EL (cell line): ENCODE data around the gene NYNRIN.
A peak's percentile ranks its signal among the peaks of the same experiment; 100 is the strongest.
"Not testable (repeated sequence)": the region's sequence is repeated elsewhere in the genome, so short reads cannot be mapped to it uniquely, and the experiment has no call there.

ENCODE experiments used
- DNase-seq: peaks from one replicate; pipeline ENCODE4 v3.0.0-alpha.2; 2016

NYNRIN gene

DNA sequence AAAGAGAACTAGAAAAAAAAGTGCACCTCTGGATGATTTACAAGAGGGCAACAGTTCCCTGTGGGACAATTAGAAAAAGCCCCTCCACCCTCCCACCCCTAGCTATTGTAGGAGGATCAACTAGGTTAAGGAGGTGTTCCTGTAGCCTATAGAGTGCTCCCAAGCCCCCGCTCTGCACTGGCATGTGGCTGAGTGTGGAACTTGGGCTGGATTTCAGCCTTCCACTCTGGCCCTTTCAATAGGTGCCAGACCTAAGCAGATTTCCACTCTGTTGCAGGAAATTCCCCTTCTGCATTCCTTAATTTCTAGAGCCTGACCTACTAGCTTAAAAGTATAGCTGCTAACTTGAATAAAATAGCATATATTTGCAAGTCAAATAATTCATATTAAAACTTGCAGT, 28.1 kb upstream of the NYNRIN start:
- DNase-seq: no peak

DNA sequence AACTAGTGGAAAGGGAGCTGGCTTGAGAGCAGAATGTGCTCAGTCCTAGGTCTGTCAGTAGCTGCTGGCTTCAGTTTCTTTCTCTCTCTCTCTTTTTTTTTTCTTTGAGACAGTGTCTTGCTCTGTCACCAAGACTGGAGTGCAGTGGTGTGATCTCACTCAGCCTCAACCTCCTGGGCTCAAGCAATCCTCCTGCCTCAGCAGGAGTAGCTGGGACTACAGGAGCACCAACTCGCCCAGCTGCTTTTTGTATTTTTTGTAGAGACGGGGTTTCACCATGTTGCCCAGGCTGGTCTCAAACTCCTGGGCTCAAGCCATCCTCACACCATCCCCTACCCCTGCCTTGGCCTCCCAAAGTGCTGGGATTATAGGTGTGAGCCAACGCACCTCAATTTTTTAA, 27.2 kb upstream of the NYNRIN start:
- DNase-seq: not testable (repeated sequence)

DNA sequence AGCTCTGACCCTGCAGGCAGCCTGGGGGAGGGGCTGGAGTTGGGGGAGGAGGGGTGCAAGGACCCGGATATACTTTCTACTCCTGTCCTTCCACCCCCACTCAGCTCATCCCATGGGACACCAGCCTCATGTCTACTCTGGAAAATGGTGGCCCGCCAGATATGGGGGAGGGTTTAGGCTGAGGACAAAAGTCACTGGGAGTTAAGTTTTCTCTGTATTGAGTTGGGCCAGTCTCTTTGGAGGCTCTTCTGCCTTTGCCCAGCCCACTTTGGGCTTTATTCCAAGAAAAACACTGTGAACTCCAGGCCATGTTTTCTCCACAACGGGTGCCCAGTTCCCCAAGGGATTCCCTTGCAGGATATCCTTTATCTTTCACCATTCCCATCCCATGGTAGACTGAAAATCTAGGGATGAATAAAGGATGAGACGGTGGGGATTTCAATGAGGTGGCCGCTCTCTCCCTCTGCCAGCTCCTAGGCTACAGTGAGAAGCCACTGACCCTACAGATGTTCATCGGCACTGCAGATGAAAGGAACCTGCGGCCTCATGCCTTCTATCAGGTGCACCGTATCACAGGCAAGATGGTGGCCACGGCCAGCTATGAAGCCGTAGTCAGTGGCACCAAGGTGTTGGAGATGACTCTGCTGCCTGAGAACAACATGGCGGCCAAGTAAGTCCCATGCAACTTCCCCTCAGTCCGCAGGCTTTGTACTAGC, 25.9 kb upstream of the NYNRIN start:
- peak; percentile 44 for DNase-seq

DNA sequence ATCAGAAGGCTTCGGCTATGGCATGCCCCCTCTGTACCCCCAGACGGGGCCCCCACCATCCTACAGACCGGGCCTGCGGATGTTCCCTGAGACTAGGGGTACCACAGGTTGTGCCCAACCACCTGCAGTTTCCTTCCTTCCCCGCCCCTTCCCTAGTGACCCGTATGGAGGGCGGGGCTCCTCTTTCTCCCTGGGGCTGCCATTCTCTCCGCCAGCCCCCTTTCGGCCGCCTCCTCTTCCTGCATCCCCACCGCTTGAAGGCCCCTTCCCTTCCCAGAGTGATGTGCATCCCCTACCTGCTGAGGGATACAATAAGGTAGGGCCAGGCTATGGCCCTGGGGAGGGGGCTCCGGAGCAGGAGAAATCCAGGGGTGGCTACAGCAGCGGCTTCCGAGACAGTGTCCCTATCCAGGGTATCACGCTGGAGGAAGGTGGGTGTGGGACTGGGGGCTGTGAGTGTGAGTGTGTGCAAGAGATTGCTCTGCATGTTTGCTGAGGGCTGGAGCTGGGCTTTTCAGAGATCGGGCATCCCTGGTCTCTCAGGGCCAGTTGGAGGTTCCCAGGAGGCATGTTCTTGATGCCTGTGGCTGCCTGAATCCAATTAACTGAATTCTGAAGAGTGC, 22.2 kb upstream of the NYNRIN start:
- no peak for DNase-seq

DNA sequence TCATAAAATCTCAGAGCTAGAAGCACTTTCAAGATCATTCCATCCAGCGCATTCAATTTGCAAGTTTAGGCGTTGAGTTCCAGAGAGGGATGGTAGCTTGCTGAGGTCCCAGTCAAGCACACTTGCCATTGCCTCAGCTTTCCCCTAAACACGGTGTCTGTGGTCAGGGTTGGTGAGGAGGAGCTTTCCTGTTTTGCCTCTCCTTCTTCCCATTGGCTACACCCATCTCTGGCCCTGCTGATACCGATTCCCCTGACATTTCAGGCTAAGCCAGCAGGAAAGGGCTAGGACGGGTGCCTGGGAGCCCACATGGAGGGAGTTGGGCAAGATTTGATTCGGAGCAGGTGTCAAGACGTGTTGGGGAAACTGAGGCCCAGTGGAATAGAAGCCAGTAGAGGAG, 21.7 kb upstream of the NYNRIN start:
- DNase-seq: no peak

DNA sequence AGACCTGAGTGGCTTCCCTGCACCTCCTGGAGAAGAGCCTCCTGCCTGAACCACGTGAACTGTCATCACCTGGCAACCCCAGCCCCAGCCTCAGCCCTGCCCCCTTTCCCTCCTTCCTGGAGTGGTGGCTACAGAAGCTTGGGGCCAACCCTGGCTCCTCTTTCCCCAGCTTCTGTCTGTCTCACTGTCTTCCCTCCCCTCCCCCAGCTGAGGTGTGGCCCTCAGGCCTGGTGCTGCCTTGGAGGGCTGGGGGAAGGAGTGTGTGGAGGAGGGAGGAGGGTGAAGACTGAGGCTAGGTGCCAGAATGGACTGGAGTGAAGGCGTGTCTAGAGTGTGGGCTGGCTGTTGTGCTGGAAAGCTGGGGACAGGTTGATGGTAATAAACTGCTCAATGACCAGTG, 21.1 kb upstream of the NYNRIN start:
- no peak for DNase-seq

DNA sequence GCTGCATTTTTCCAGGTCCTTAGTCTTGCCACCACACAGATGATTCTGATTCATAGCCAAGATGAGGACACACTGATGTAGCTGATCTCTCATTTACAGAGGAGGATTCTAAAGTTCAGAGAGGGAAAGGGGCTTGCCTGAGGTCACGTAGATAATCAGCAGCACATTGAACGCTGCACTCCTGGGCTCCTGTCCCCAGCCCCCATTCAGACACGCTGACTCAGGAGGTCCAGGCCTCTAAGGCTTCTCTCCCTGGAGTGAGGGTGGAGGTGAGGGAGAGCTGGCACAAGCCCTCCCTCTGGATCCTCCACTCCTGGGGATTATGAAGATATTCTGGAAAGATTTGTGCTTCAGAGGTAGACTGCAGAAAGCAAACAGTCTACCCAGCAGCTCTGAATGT, 20.5 kb upstream of the NYNRIN start:
- DNase-seq: no peak

DNA sequence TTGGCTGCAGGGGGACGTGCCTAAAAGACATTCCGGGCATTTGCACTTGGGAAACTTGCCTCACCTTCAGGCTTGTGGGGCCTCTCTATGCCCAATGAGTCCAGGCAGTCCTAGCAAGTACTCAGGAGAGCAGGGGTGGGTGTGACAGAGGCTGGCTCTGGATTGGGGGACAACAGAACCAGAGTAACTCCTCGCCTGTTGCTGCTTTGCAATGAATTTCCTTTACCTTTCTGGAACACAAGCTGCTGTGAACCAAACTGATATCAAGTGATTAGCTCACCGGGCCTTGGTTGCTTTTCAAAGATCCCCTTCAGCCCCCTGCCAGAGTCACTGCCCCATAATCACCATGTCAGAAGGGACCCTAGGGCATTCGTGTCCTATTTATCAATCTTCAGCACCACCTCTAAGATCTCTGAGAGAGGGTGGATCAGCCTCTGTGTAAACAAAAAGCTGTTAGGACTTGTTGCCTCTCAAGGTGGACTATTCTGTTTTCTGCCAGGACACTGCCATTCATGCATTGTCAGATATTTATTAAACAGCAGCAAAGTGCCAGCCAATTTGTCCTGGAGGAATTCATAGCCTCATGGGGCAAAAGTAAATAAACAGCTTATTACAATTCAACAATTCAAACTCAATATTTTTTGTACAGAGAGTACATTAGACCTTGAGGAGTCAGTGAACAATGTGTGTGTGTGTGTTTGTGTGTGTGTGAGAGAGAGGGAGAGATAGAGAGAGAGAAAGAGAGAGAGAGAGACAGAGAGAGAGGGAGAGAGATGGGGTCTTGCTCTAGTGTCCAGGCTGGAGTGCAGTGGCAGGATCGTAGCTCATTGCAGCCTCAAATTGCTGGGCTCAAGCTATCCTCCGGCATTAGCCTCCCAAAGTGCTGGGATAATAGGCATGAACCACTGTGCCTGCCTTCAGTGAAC, 19.6 kb upstream of the NYNRIN start:
- DNase-seq: no peak

DNA sequence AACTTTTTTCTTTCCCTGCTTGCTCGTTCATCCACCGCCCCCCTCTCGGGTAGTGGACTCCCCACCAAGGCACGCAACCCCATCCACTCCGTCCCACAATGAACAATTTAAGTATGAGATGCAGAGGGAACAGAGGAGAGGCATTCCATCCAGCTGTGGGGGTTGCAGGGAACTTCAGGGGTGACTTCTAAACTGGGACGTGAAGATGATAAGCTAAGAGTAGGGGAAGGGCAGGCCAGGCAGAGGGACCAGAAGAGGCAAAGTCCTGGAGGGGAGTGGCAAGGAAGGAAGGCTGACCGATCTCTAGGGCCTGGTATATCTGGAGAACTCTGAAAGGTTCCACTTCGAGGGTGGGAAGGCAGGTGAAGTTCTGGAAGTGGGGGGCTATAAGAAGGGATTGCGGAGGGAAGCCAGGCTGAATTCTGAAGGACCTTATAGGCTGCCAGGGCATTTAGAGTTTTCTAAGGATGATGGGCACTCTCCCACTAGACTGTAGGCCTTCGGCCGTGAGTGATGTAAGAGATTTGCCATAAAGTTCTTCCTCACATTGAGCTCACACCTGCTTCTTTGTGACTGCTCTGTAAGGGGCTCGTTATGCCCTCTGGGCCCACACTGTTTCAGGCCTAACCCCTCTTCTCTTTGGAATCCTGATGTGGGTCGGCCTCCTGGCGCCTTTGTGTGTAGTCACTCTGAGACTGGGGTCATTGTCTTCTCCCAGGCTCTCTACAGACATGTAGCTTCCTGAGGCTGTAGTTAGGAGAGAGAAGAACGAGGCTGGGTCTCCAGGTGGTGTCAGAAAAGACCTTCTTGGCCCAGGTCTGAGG, 18.7 kb upstream of the NYNRIN start:
- no peak for DNase-seq

DNA sequence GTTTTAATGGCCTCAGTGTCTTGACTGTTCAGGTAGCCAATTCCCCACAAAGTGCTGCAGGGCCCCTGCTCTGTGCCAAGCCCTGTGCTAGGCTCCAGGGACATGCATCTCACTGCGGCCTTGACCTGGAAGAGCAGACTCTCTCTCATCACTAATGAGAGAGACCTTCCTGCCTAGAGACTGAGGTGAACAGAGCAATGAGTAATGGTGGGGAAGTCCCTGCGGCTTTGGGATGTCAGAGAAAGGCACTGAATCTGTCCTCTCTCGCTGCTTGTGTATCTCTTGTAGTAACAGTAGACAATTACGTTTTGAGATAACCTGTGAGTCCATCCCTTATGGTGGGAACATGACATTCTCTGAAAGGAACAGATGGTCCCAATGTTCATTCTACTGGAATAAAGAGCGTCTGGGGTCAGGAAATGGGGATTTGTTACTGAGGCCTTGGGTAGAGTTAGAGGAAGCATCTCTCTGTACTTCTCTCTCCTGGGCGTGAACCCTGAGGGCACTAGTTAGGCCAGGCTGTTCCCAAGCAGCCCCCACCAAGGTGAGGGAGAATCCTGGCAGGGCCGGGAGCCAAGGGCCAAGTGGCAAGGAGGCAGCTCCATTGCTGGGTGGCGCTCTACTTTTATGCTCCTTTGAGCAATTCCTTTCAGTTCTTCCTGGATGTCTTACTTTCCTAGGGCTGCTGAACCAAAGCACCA, 17.3 kb upstream of the NYNRIN start:
- DNase-seq: no peak

DNA sequence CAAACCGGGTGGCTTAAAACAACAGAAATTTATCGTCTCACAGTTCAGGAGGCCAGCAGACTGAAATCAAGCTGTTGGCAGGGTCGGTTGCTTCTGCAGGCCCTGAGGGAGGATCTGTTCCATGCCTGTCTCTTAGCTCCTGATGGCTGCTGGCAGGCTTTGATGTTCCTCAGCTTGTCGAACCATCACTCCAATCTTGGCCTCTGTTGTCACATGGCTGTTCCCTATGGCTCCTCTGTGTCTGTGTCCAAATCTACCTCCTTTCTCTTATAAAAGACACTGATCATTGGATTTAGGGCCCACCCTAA, 16.8 kb upstream of the NYNRIN start:
- DNase-seq: no peak

DNA sequence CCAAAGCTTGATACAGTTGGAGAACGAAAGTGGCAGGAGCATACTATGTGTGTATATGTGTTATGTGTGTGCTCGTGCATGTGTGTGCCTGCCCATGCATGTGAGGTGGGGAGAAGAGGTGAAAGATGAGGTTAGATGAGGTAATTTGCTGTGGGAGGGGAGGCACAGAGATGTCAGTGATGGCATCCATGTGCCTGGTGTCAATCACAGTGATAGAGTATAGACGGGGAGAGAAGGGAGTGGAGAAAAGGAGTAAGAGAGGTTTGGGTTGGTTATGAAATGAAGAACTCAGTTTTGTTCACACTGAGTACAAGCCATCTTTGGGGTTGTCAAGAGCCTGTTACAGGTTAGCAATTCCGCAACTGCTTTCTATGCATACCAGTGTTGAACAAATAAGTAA, 14.6 kb upstream of the NYNRIN start:
- DNase-seq: no peak

DNA sequence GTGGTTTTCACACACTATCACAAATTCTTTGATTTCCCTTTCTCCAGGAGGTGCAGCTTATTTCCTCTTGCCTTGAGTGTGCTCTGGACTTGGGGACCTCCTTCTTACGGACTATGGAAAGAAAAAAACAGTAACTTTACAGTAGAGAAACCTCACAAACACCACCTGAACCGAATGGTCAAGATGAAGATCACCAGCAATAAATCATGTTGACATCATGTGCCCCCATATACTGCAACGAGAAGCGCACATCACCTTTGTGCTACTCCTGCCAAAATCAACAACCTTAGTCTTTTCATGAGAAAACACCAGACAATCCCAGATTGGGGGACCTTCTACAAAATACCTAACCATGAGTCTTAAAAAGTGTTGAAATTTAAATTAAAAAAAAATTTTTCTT, 13.3 kb upstream of the NYNRIN start:
- DNase-seq: no peak

DNA sequence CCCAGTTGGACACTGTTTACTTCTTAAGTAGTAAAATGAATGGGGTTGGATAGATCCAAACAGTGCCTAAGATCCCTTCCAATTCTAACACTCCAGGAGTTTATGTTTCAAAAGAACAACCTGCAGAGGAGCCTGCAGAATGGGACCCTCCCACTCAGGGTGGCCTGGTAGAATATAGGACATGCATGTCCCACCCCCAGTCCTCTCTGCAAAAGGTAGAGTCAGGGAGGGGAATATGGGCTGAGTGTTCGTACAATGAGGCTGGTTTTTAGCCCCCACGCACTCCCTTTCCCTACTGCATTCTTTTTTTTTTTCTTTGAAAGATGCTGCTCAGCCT, 11.8 kb upstream of the NYNRIN start:
- no peak for DNase-seq

DNA sequence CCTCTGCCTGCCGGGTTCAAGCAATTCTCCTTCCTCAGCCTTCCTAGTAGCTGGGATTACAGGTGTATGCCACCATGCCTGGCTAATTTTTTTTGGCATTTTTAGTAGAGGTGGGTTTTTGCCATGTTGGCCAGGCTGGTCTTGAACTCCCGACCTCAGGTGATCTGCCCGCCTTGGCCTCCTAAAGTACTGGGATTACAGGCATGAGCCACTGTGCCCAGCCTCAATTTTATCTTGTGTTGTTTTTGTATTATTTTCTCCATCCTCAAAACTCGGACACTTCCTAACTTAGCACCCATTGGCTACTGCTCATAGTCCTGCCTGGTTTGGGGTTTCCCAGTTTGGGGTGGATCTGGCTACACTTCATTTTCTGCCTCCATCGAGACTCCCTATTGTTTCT, 11.2 kb upstream of the NYNRIN start:
- DNase-seq: not testable (repeated sequence)

DNA sequence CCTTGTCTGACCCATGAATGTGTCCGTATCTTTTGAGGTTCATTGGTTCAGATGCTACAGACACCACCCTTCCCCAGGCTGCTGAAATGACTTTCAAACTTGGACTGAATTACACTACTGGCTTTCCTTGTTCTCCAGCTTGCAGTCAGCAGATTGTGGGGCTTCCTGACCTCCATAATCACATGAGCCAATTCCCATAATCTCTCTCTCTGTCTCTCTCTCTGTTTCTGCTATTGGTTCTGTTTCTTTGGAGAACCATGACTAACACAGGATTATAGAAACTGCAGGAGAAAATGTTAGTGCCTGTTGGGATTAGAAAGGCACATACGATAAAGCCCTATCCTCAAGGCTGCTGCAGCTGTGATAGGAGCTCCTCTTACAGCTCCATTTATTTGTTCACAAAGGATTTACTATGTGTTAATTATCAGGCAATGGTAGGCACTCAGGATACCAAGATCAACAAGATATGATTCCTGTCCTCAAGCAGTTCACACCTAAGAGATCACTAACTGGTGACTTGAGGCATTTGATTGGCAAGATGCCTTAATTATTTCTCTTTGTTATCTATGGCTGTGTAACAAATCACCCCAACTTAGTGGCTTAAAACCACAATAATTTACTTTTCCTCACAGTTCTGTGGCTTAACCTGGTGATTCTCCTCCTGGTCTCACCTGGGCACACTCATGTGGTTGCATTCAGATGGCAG, 10.2 kb upstream of the NYNRIN start:
- no peak for DNase-seq

DNA sequence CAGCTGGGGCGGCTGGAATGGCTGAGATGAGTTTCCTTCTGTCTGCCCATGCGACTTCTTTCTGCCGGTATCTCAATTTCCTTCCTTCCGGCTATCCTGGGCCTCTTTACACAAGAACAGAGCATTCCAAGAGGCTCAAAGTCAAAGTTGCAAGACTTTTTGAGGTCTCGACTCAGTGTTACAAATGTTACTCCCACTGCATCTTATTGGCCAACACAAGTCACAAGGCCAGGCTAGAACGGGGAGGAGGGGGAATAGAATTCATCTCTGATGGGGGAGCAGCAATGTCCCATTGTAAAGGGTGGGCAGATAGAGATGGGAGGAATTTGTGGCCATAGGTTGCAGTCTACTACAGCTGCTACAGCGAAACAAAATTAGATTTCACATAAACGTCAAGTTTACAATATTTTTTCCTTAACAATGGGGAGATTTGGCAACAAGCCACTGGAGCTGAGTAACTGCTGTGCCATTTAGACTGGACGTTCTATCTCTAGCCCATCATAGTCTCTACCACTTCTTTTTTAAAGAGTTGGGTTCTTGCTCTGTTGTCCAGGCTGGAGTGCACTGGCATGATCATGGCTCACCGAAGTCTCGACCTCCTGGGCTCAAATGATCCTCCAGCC, 9.5 kb upstream of the NYNRIN start:
- DNase-seq: peak; percentile 31

DNA sequence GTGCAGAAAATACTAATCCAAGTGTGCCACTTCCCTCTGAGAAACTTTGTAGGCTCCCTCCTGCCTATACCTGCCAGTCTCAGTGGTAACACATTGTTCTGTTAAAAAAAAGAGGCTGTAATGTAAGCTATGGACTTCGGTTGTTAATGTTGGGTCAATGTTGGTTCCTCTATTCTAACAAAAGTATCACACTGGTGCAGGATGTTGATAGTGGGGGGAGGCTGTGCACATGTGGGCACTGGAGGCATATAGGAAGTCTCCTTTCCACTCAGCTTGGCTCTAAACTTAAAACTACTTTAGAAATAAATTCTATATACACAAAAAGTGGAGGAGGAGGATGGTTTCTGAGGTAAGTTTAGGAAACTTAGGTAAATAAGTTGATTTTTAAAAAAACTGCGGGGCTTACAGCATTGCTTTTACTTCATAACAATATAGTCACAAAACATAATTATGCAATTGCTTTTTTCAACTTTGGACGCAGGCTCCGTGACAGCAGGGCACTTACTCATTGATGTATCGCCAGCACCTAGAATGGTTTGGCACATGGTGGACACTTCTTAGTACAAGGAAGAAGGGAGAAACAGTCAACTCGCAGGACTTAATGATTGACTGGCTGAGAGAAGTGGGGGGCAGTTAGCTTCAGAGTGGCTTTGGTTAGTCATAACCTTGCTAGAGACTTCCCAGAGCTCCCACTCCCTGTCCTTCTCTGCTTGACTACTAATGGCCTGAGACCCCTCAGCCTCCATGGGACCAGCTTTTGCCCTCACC, 7.9 kb upstream of the NYNRIN start:
- DNase-seq: no peak

DNA sequence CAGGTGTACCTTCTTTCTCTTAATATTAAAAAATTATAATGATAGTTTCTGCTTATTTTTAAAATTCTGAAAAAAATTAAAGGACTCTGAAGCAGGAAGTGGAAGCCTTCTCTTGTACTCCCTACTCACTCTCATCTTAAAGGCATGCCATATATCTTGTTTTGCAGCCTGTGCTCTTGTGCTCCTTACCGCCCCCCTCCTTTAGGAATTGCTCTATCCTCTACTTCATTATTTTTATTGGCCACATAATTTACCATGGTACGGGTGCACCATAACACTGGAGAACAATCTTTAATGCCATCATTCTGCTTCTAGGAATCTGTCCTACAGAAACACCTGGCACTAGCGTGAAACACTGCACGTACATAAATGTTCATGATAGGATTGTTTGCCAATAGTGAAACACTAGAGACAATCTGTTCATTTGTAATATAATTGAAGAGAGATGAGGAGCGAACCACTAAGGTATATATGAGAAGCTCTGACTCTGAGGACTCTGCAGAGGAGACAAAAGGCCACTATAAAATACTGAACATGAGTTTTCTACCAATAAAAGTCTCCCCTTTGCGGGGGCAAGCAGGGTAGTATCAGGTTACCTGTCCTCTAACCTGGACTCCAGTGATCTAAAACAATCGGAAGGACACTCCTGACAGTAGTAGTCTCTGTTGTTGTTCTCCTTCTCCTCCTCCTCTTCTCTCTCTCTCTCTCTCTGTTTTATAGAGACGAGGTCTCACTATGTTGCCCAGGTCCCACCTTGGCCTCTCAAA, 6.3 kb upstream of the NYNRIN start:
- DNase-seq: peak; percentile 69

DNA sequence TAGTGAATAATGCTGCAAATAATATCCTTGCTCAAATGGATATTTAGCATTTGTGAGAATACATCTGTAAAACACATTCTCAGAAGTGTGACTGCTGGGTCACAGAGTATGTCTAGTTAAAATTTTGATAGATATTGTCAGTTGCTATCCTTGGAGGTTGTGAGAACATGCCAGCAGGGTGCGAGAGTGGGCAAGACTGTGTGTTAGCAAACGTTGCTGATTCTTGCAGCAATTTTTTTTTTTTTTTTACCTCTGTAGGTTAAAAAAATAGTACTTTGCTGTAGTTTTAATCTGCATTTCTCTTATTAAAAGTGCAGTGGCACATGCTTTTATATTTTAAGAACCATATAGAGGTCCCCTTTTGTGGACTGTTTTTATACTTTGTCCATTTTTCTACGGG, 4.5 kb upstream of the NYNRIN start:
- no peak for DNase-seq
